HCT116 (cell line): ENCODE results near the gene GREB1L.

ENCODE experiments used
- TF ChIP-seq, protein P1 (sequence below): IDR thresholded peaks from 2 replicates; pipeline ENCODE4 v1.6.1; 2012; ENCODE audit warnings: low read depth
- TF ChIP-seq, protein P2 (sequence below): IDR thresholded peaks from 2 replicates; pipeline ENCODE4 v1.6.1; 2011; ENCODE audit warnings: mild to moderate bottlenecking, low read length, moderate library complexity; ENCODE audit not compliant: insufficient replicate concordance; ENCODE audit errors: extremely low read depth

DNA sequence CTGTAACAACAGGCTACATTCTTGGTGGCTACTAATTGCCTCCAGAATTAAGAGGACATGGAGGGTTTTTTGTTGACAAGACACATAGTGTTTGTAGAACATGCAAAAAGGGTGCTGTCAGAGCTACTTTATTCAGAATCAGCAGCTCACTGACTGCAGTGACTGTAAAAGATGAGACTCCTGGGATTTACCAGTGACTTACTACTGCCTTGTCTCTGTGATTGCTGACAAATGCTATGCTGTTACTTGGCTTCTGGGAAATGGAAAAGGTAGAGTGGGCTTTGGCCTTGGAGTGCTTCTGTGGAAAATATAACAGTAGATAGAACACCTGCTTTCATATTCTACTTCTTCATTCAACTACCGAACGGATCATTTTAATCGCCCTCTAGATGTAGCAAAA lies 47.8 kb downstream of the GREB1L start:
- TF ChIP-seq, protein P1, sequence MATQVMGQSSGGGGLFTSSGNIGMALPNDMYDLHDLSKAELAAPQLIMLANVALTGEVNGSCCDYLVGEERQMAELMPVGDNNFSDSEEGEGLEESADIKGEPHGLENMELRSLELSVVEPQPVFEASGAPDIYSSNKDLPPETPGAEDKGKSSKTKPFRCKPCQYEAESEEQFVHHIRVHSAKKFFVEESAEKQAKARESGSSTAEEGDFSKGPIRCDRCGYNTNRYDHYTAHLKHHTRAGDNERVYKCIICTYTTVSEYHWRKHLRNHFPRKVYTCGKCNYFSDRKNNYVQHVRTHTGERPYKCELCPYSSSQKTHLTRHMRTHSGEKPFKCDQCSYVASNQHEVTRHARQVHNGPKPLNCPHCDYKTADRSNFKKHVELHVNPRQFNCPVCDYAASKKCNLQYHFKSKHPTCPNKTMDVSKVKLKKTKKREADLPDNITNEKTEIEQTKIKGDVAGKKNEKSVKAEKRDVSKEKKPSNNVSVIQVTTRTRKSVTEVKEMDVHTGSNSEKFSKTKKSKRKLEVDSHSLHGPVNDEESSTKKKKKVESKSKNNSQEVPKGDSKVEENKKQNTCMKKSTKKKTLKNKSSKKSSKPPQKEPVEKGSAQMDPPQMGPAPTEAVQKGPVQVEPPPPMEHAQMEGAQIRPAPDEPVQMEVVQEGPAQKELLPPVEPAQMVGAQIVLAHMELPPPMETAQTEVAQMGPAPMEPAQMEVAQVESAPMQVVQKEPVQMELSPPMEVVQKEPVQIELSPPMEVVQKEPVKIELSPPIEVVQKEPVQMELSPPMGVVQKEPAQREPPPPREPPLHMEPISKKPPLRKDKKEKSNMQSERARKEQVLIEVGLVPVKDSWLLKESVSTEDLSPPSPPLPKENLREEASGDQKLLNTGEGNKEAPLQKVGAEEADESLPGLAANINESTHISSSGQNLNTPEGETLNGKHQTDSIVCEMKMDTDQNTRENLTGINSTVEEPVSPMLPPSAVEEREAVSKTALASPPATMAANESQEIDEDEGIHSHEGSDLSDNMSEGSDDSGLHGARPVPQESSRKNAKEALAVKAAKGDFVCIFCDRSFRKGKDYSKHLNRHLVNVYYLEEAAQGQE: no peak
- TF ChIP-seq, protein P2, sequence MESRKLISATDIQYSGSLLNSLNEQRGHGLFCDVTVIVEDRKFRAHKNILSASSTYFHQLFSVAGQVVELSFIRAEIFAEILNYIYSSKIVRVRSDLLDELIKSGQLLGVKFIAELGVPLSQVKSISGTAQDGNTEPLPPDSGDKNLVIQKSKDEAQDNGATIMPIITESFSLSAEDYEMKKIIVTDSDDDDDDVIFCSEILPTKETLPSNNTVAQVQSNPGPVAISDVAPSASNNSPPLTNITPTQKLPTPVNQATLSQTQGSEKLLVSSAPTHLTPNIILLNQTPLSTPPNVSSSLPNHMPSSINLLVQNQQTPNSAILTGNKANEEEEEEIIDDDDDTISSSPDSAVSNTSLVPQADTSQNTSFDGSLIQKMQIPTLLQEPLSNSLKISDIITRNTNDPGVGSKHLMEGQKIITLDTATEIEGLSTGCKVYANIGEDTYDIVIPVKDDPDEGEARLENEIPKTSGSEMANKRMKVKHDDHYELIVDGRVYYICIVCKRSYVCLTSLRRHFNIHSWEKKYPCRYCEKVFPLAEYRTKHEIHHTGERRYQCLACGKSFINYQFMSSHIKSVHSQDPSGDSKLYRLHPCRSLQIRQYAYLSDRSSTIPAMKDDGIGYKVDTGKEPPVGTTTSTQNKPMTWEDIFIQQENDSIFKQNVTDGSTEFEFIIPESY: no peak
